HCT116 (cell line): ENCODE results near the gene P2RX3.

Source experiments
- JUND ChIP-seq: IDR thresholded peaks from 2 replicates; pipeline ENCODE4 v1.6.1; 2012
- POLR2AphosphoS5 ChIP-seq: IDR thresholded peaks from 2 replicates; pipeline ENCODE4 v1.6.1; 2011; ENCODE audit warnings: mild to moderate bottlenecking, low read depth, low read length, moderate library complexity
- SP1 ChIP-seq: IDR thresholded peaks from 2 replicates; pipeline ENCODE4 v1.6.1; 2012; ENCODE audit warnings: low read depth
- ZNF274 ChIP-seq: fragments of 200-500 bp; sonication (Bioruptor generic); IDR thresholded peaks from 2 replicates; pipeline ENCODE4 v1.6.1; 2014; ENCODE audit warnings: mild to moderate bottlenecking, low read depth, low read length, inconsistent platforms
- TF ChIP-seq, protein P1 (sequence below): IDR thresholded peaks from 2 replicates; pipeline ENCODE4 v1.6.1; 2012
- TF ChIP-seq, protein P2 (sequence below), 3 experiments: fragments of 200-600 bp in 1 of 3; sonication (generic) in 1 of 3; IDR thresholded peaks in 2 of 3; conservative IDR thresholded peaks in 1 of 3; 2 replicates each; pipeline ENCODE4 v1.5.1; 2012 to 2017; ENCODE audit warnings: low read depth in 2 of 3, low read length in 2 of 3, antibody characterized with exemption in 1 of 3, borderline replicate concordance in 1 of 3, control low read depth in 1 of 3, mild to moderate bottlenecking in 1 of 3, mixed read lengths in 1 of 3, mixed run types in 1 of 3, moderate library complexity in 1 of 3; ENCODE audit not compliant: insufficient read depth in 1 of 3

DNA sequence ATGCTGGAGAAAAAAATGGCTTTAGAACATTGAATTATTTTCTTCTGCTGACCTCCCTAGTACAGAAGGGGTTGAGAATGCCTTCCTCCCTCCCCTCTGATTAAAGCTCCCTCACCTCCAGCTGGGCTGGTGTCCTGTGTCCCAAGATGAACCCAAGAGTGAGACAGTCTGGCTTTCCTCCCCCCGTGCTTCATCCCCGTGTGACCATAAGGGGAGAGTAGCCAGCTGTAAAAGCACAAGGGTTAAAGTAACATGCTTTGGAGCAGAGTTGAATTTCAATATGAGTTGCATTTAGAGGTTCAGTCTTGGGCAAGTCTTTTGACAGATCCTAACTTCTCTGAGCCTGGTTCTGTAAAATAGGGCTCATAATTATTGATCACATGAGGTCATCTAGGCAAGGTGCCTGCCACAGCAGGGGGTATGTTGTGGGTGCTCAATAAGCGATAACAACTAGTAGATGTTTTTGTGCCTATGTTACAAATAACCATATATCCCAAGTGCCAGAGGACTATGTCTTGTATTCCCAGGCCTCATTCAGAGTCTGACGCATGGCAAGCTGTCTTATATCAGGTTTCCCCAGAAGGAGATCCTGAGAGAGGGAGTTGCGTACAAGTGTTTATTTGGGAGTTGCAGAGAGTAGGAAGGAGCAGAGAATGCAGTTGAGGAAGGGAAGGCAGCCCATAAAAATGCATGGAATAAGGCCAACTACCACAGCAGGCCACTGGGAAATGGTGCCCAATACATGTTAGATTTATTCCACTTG, 48.2 kb downstream of the P2RX3 start:
- TF ChIP-seq, protein P1, sequence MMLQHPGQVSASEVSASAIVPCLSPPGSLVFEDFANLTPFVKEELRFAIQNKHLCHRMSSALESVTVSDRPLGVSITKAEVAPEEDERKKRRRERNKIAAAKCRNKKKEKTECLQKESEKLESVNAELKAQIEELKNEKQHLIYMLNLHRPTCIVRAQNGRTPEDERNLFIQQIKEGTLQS = no peak
- TF ChIP-seq, protein P2, sequence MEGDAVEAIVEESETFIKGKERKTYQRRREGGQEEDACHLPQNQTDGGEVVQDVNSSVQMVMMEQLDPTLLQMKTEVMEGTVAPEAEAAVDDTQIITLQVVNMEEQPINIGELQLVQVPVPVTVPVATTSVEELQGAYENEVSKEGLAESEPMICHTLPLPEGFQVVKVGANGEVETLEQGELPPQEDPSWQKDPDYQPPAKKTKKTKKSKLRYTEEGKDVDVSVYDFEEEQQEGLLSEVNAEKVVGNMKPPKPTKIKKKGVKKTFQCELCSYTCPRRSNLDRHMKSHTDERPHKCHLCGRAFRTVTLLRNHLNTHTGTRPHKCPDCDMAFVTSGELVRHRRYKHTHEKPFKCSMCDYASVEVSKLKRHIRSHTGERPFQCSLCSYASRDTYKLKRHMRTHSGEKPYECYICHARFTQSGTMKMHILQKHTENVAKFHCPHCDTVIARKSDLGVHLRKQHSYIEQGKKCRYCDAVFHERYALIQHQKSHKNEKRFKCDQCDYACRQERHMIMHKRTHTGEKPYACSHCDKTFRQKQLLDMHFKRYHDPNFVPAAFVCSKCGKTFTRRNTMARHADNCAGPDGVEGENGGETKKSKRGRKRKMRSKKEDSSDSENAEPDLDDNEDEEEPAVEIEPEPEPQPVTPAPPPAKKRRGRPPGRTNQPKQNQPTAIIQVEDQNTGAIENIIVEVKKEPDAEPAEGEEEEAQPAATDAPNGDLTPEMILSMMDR (IDR thresholded peaks at IDR 0.05 in 2 of 3, conservative IDR thresholded peaks at IDR 0.05 in 1 of 3; ENCODE audit: borderline replicate concordance in 1 of 3, insufficient read depth in 1 of 3, low read depth in 2 of 3, low read length in 2 of 3) = no peak
- TF ChIP-seq ZNF274 (no peak), SP1 (no peak), POLR2AphosphoS5 (no peak), JUND (no peak)
